ENCODE results near the gene AMOT. TPM values are rescaled to one million over a fixed set of nuclear protein-coding genes. Genes with fewer than 3 reads are reported as not detected.

The AMOT gene
- total and polyA plus RNA-seq, 2 of the 4 experiments (the other 2 are of a cell fraction) = 4.7 to 9.1 TPM

DNA sequence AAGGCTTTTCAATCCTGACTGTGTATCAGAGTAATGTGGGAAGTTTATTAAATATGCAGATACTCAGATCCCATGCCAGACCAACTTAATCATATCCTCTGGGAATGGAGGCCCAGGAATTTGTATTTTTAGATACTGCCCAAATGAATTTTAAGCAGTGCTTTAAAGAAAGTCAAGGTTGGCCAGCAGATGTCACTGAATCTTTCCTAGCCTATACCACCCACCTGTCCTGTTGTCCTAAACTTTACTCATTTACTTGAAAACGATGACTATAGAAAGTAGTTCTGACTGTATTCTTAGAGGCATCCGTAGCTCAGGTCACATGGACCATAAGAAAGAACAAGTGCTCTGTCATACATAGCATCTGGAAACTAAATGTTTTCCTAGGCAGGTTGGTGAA, 79.9 kb downstream of the AMOT start:
- H3K27ac ChIP-seq (ENCODE audit: insufficient read depth, low read length) = no peak overlapping the region
- H3K56ac ChIP-seq (ENCODE audit: extremely low read depth, insufficient read depth, low read length) = no peak overlapping the region
- ATAC-seq (ENCODE audit: low read depth) (peak; percentile 65), DNase-seq (peak; percentile 48)
- H4K20me1 ChIP-seq (ENCODE audit: insufficient read depth, low read length) = no peaks in the 10 kb centered on the region
- H2BK120ac ChIP-seq (ENCODE audit: low read depth, low read length) = no peak overlapping the region
- H3K4ac ChIP-seq (ENCODE audit: low read depth, low read length) = no peak overlapping the region
- H3K9me1 ChIP-seq (ENCODE audit: insufficient read depth, low read length) = no peaks in the 10 kb centered on the region
- no peak overlapping the region for H4K91ac ChIP-seq (ENCODE audit: insufficient read depth, low read depth, low read length)
- no peak overlapping the region for H2AFZ ChIP-seq (replicated peaks; ENCODE audit: low read length, poor library complexity)
- POLR2A ChIA-PET (ENCODE audit: unreplicated experiment) = no interaction called here
- H4K8ac ChIP-seq (ENCODE audit: low read depth in 2 of 2, low read length in 2 of 2) = no peak overlapping the region
- H3K23ac ChIP-seq (ENCODE audit: low read depth, low read length) = no peak overlapping the region
- H4K5ac ChIP-seq (ENCODE audit: low read depth, low read length) = no peak overlapping the region
- peak; percentile 23; the same call in 1 of the 2 replicates for TF ChIP-seq SMC3 (IDR thresholded peaks at IDR 0.05; ENCODE audit: low read depth, low read length)
- peak; percentile 10; the same call in 1 of the 2 replicates for TF ChIP-seq RAD21 (IDR thresholded peaks at IDR 0.05; ENCODE audit: low read length)
- TF ChIP-seq RFX5 (IDR thresholded peaks at IDR 0.05; ENCODE audit: low read depth, low read length) = no peak
- TF ChIP-seq, protein P1, sequence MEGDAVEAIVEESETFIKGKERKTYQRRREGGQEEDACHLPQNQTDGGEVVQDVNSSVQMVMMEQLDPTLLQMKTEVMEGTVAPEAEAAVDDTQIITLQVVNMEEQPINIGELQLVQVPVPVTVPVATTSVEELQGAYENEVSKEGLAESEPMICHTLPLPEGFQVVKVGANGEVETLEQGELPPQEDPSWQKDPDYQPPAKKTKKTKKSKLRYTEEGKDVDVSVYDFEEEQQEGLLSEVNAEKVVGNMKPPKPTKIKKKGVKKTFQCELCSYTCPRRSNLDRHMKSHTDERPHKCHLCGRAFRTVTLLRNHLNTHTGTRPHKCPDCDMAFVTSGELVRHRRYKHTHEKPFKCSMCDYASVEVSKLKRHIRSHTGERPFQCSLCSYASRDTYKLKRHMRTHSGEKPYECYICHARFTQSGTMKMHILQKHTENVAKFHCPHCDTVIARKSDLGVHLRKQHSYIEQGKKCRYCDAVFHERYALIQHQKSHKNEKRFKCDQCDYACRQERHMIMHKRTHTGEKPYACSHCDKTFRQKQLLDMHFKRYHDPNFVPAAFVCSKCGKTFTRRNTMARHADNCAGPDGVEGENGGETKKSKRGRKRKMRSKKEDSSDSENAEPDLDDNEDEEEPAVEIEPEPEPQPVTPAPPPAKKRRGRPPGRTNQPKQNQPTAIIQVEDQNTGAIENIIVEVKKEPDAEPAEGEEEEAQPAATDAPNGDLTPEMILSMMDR (conservative IDR thresholded peaks at IDR 0.05; ENCODE audit: low read depth, low read length) = peak; percentile 26
- no peak overlapping the region for H2BK5ac ChIP-seq (ENCODE audit: low read depth, low read length, poor library complexity, severe bottlenecking)
- no peak overlapping the region for H3K4me2 ChIP-seq (ENCODE audit: low read depth, low read length)
- H2AK5ac ChIP-seq (ENCODE audit: low read depth, low read length) = no peak overlapping the region
- H3K27me3 ChIP-seq (ENCODE audit: control insufficient read depth, insufficient read depth, low read length) = peaks cover 12% of the 10 kb centered on the region
- H2BK15ac ChIP-seq (ENCODE audit: low read depth, low read length) = no peak overlapping the region
- in situ Hi-C loops (cut with MboI; ENCODE audit: low sequenced_read_pairs) (no loop called here), dilution Hi-C loops (cut with HindIII; ENCODE audit: low sequenced_read_pairs, unreplicated experiment) (no loop called here), intact Hi-C loops (cut with micrococcal nuclease) (no loop called here)
- no peak overlapping the region for H3K18ac ChIP-seq (ENCODE audit: low read depth, low read length)
- no peaks in the 10 kb centered on the region for H3K9me3 ChIP-seq (ENCODE audit: control insufficient read depth, insufficient read depth, low read length)
- H3K79me1 ChIP-seq (ENCODE audit: low read depth in 1 of 2, low read length in 2 of 2) = no peaks in the 10 kb centered on the region
- no peak overlapping the region for H2AK9ac ChIP-seq (replicated peaks; ENCODE audit: low read depth, low read length, poor library complexity)
- H2BK20ac ChIP-seq (ENCODE audit: low read depth, low read length) = no peak overlapping the region
- CTCF ChIA-PET = no interaction called here
- no TSS peak for BruUV-seq (replicated peaks)
- WGBS, 2 experiments (ENCODE audit: extremely low coverage in 2 of 2, insufficient read length in 1 of 2) = no CpG with 5 or more reads among the region's 2 CpGs
- no peak overlapping the region for H3K9ac ChIP-seq (ENCODE audit: low read depth, low read length)
- peaks cover 2% of the 10 kb centered on the region; the same call in 1 of the 2 replicates for H3K4me1 ChIP-seq (ENCODE audit: control insufficient read depth, insufficient read depth, low read length)
- no peak overlapping the region for H3K14ac ChIP-seq (replicated peaks; ENCODE audit: low read depth, low read length)
- H3K4me3 ChIP-seq (ENCODE audit: insufficient read depth, low read depth, low read length) = no peak overlapping the region
- no peaks in the 10 kb centered on the region for H3K36me3 ChIP-seq (ENCODE audit: control insufficient read depth, insufficient read depth, low read length)
